Stimulated activated CD8-positive, alpha-beta memory T cell treated with anti-CD3 and anti-CD28 coated beads, Interleukin-7, amount 100 ng/mL, for 4 hours (primary cell): ENCODE measurements around the gene ABCA2.
"Not testable (repeated sequence)": the region's sequence is repeated elsewhere in the genome, so short reads cannot be mapped to it uniquely, and the experiment has no call there.

Experiments
- DNase-seq, 2 donors: peaks; one replicate each; pipeline ENCODE4 v3.0.0-alpha.2; 2020; ENCODE audit warnings: low read depth in 2 of 2

ABCA2 gene

GRCh38 chr9:137064027-137064879, 36.2 kb upstream of the ABCA2 start:
- peak in 1 of 2 donors; percentile 36 for DNase-seq

DNA sequence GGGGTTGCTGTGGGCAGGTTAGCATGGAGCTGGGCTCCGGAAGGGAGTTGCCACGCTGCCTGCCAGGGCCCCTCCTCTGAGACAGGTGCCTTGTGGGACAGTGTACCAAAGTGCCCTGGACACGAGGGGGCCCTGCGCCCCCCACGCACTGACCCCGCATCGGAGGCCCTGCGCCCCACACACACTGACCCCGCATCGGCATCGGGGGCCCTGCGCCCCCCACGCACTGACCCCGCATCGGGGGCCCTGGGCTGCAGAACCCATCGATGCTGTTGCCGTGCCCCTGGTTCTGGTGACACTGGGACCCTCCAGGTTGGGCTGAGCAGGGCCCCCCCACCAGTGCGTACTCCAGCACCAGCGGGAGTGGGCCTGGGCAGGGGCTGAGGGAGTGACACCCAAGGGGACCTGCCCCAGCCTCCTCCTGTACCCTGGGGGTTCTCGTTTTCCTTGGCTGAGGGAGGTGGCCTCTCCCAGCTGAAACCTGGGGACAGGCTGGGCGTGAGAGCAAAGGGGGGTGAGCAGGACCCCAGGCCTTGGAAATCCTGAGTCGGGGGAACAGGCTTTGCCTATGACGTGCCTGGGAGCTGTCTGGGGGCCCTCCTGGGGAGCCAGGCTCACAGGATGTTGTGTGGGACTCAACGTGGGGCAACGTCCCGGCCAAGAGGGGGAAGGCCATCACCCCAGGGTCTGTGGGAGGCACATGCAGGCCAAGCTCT, 35.4 kb upstream of the ABCA2 start:
- no peak for DNase-seq

DNA sequence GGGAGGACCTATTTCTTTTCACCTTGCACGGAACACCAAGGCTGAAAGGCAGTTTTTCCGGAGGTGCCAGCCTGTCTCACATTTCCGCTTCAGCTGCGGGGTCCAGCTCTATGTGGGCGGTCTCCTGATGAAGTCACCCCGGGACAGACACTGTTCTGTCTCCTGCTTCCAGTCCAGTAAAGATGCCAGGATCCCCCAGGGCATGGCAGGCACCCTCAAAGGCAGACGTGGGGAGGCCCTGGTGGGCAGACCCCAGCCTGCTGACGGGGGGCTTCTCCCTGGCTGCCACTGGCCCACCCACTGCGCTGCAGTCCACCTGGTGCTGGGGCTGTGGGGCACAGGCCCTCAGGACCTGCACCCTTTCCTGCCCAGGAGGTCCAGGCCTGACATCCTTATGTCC, 34.8 kb upstream of the ABCA2 start:
- not testable (repeated sequence) for DNase-seq

DNA sequence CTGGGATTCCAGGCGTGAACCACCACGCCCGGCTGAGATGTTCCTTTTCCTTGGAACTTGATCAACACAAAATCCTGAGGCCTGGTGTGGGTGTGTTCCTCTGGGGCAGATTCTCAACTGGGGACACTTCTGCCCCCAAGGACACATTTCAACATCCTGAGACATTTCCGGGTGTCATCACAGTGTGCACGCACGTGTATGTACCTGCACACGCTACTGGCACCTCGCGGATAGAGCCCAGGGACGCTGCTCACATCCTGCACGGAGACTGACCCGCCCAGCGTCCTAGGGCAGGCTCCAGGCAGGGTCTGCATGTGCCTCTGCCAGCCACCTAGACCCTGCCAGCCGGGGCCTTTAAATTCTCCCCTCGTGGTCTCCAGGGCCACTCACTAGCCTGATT, 34.3 kb upstream of the ABCA2 start:
- no peak for DNase-seq

GRCh38 chr9:137058521-137059234, 30.6 kb upstream of the ABCA2 start:
- no peak for DNase-seq

DNA sequence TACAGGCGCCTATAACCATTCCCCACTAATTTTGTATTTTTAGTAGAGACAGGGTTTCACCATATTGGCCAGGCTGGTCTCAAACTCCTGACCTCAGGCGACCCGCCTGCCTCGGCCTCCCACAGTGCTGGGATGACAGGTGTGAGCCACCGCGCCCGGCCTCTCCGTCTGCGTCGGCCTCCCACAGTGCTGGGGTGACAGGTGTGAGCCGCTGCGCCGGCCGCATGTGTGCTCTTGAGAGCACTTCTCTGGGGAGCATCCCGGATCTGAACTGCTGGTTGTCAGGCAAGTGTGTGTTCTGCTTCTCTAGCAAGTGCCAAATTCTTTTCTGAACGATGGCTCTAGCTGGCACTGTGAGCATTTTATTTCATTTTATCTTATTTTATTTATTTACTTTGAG, 29.5 kb upstream of the ABCA2 start:
- DNase-seq = no peak

- DNase-seq = no peak
These were observed 28.8 kb upstream of the ABCA2 start for GRCh38 chr9:137056739-137057415.

GRCh38 chr9:137055385-137056364, 27.6 kb upstream of the ABCA2 start:
- no peak for DNase-seq

- DNase-seq = no peak
These were observed 26.9 kb upstream of the ABCA2 start for GRCh38 chr9:137054932-137055384.

GRCh38 chr9:137053944-137054931, 26.2 kb upstream of the ABCA2 start, which contains the start of gene ENTPD2:
Gene ENTPD2 (minus strand): TSS chr9:137054061. CDS start chr9:137053997, 64 bp downstream.
- DNase-seq = peak in 1 of 2 donors; percentile 53

DNA sequence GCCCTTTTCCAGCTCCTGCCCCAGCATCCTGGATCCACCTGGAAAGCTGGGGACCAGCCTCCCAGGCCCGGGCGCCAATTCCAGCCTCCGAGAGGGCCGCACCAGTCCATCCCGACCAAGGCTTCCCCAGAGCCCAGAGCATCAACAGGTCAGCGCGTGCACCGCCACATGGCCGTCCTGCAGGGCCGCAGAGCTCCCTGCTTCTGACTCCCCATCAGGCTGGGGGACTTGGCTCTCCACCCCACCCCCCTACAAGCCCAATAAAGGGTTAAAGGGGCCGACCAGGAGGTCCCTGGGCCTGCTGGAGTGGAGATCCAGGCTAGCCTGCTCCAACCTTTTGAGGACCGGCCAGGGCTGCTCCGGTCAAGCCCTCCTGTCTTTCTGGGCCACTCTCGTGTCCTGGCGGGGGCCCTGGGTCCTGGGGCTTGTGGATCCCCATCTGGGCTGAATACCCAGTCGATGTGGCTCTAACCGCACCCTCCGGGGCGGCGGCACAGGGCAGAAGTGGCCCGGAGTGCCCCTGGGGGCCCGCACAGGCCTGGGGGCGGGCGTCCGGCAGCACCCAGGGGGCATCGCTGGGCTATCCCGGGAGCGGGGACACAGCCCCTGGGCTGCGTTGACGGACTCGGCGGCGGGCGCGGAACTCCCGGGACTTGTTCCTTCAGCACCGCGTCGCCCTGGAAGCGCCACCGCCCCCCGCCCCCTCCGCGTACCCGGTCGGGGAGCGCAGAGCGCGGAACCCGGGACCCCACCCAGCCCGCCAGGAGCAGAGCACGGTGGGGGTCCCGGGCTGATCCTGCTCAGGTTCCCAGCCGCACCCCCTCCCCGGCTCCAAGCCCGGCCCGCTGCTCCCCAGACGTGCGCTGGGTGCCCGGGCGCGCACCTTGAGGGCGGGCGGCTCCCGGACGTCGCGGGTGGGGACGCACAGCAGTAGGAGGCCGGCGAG, 25.2 kb upstream of the ABCA2 start:
- DNase-seq = no peak

- DNase-seq = no peak
These were observed 24.3 kb upstream of the ABCA2 start for GRCh38 chr9:137052293-137052692.

- no peak for DNase-seq
These were observed 23.2 kb upstream of the ABCA2 start for GRCh38 chr9:137051145-137051724.

DNA sequence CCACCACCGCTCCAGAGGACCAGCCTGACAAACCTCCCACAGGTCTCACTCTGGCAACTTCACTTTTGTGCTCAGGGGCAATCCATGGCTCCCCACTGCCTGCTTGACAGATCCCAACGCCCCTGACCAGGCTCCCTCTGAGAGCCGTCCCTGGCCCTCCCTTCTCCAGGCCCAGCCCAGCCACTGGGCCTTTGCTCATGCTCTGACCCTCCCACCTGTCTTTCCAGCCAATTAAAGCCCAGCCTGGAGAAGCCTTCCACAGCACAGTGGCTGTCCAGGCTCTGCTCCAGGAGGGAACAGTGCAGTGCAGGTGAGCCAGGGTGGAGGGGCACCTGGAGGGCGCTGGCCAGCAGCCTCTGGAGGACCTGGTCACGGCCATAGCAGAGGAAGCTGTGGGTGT, 22.5 kb upstream of the ABCA2 start:
- no peak for DNase-seq

- no peak for DNase-seq
These were observed 21.8 kb upstream of the ABCA2 start for GRCh38 chr9:137049544-137050449.

DNA sequence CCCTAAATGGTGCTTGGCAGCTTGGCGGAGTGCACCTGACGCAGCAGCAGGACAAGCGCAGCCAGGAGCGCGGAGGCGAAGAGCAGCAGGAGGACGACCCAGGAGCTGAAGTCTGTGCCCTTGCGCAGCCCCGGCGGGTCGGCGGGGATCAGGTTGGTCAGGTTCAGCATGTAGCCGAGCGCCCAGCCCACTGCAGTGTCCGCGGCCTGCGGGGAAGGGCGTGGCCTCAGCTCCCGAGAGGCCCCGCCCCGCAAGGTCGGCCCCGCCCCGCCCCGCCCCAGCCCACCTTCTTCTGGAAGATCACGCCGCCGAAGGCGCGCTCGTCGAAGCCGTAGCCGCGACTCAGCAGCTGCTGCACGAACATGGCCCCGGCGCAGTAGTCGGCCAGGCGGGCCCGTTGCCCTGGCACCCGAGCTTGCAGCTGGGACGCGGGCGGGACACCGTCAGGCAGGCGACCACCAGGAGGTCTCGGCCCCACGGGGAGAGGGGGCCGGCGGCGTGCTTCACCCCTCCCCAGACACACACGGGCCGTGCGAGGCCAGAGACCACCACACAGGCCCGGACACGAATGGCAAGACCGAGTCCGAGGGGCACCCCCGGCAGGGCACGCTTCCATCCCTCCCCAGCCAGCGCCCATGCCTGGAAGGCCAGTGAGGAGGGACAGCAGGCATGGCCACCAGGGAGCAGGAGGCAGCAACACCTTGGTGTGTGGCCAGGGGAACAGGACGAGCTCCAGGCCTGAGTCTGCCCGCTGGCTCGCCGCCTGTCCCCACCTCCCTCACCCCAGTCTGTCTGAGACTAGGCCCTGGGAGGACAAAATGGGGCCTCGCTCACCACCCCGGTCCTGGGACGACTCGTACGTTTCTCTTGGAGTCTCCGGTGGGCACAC, 20.9 kb upstream of the ABCA2 start:
- no peak for DNase-seq
